Effector memory CD4-positive, alpha-beta T cell (primary cell): ENCODE results near the gene HPX.
"Not testable (repeated sequence)": the region's sequence is repeated elsewhere in the genome, so short reads cannot be mapped to it uniquely, and the experiment has no call there.

Experiments
- DNase-seq, 3 donors: peaks; one replicate each; pipeline ENCODE4 v3.0.0-alpha.2; 2020
- H3K27ac ChIP-seq: 2 replicates; pipeline ENCODE4 v1.7.0; 2013; ENCODE audit warnings: mild to moderate bottlenecking, low read length, moderate library complexity; ENCODE audit not compliant: insufficient read depth, poor library complexity, severe bottlenecking
- H3K27me3 ChIP-seq: replicated peaks from 2 replicates; pipeline ENCODE4 v1.7.0; 2013; ENCODE audit warnings: mild to moderate bottlenecking, low read length; ENCODE audit not compliant: insufficient read depth, control insufficient read depth, poor library complexity, severe bottlenecking
- H3K36me3 ChIP-seq: 2 replicates; pipeline ENCODE4 v1.7.0; 2013; ENCODE audit warnings: mild to moderate bottlenecking, low read length, moderate library complexity; ENCODE audit not compliant: control insufficient read depth, insufficient read depth
- H3K4me1 ChIP-seq: 2 replicates; pipeline ENCODE4 v1.7.0; 2013; ENCODE audit warnings: low read length, mild to moderate bottlenecking; ENCODE audit not compliant: control insufficient read depth, insufficient read depth, poor library complexity, severe bottlenecking
- H3K4me3 ChIP-seq: 2 replicates; pipeline ENCODE4 v1.7.0; 2013; ENCODE audit warnings: low read length, low read depth, mild to moderate bottlenecking; ENCODE audit not compliant: insufficient read depth, poor library complexity, severe bottlenecking
- H3K9me3 ChIP-seq: 2 replicates; pipeline ENCODE4 v1.7.0; 2013; ENCODE audit warnings: mild to moderate bottlenecking, low read length, moderate library complexity; ENCODE audit not compliant: control insufficient read depth

The HPX gene

DNA sequence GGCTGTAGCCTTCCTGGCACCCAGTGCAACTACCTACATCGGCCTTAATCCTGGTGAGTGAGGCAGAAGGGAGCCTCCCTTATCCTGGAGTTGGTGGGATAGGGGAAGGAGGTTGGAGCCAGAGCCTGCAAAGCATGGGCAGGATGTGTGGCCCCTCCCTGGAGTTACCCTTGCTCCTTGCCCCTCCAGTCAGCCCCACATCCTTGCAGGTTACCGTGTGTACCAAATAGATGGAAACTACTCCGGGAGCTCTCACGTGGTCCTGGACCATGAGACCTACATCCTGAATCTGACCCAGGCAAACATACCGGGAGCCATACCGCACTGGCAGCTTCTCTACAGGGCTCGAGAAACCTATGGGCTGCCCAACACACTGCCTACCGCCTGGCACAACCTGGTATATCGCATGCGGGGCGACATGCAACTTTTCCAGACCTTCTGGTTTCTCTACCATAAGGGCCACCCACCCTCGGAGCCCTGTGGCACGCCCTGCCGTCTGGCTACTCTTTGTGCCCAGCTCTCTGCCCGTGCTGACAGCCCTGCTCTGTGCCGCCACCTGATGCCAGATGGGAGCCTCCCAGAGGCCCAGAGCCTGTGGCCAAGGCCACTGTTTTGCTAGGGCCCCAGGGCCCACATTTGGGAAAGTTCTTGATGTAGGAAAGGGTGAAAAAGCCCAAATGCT lies 46.7 kb downstream of the HPX start:
- peaks cover 25% of the 10 kb centered on the region for H3K36me3 ChIP-seq
- peaks cover 29% of the 10 kb centered on the region for H3K4me1 ChIP-seq

DNA sequence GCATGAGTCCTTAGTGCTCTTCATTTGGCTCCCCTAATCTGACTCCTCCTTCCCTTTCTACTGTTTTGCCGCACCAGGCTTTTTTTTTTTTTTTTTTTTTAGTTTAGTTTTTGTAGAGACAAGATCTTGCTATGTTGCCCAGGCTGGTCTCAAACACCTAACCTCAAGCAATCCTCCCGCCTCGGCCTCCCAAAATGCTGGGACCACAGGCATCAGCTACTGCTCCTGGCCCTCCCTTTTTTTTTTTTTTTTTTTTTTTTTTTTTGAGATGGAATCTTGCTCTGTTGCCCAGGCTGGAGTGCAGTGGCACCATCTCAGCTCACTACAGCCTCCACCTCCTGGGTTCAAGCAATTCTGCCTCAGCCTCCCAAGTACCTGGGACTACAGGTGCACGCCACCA lies 48.5 kb downstream of the HPX start:
- not testable (repeated sequence) for H3K27me3 ChIP-seq, H3K4me3 ChIP-seq, H3K9me3 ChIP-seq, DNase-seq
- Histone ChIP-seq H3K4me1 (peaks cover 30% of the 10 kb centered on the region), H3K27ac (peak overlapping the region; percentile 2), H3K36me3 (peaks cover 25% of the 10 kb centered on the region)

More for the DNA sequence above, 46.7 kb downstream of the HPX start:
- no peak overlapping the region for H3K27ac ChIP-seq
- DNase-seq = no peak
- no peak overlapping the region for H3K4me3 ChIP-seq
- H3K27me3 ChIP-seq = no peaks in the 10 kb centered on the region
- H3K9me3 ChIP-seq = no peaks in the 10 kb centered on the region

DNA sequence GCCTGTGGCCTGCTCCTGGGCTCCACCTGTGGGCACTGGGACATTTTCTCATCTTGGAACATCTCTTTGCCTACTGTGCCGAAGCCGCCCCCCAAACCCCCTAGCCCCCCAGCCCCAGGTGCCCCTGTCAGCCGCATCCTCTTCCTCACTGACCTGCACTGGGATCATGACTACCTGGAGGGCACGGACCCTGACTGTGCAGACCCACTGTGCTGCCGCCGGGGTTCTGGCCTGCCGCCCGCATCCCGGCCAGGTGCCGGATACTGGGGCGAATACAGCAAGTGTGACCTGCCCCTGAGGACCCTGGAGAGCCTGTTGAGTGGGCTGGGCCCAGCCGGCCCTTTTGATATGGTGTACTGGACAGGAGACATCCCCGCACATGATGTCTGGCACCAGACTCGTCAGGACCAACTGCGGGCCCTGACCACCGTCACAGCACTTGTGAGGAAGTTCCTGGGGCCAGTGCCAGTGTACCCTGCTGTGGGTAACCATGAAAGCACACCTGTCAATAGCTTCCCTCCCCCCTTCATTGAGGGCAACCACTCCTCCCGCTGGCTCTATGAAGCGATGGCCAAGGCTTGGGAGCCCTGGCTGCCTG lies 49.2 kb downstream of the HPX start:
- H3K36me3 ChIP-seq = peaks cover 20% of the 10 kb centered on the region
- peaks cover 30% of the 10 kb centered on the region for H3K4me1 ChIP-seq
- no peak overlapping the region for H3K4me3 ChIP-seq
- H3K27me3 ChIP-seq = no peaks in the 10 kb centered on the region
- no peak for DNase-seq
- H3K27ac ChIP-seq = peak overlapping the region; percentile 85
- H3K9me3 ChIP-seq = no peaks in the 10 kb centered on the region

DNA sequence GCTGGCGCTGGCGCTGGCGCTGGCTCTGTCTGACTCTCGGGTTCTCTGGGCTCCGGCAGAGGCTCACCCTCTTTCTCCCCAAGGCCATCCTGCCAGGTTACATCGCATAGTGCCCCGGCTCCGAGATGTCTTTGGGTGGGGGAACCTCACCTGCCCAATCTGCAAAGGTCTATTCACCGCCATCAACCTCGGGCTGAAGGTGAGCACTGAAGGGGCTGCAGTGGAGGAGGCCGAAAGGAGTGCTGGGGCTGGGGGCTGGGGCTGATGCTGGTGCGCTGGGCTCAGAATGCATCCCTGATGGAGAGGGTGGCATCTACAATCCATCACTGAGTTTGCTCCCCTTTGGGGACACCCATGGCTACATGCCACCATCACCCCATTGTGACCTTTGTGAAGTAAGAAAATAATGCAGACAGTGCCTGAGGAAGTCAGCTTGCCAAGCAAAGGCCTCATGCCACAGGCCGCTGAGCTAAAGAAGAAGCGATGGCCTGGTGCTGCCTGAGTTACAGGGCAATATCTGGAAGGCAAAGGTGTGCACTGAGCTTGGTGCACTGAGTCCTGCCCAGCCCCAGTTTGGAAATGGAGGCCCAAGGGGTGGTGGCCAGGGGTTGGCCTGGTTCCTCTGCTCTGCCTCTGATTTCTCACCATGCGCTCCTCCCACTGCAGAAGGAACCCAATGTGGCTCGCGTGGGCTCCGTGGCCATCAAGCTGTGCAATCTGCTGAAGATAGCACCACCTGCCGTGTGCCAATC lies 49.9 kb downstream of the HPX start:
- Histone ChIP-seq H3K36me3 (peaks cover 17% of the 10 kb centered on the region), H3K4me1 (peaks cover 30% of the 10 kb centered on the region), H3K4me3 (peak overlapping the region; percentile 74), H3K27ac (peak overlapping the region; percentile 85), H3K27me3 (no peaks in the 10 kb centered on the region), H3K9me3 (no peaks in the 10 kb centered on the region)
- no peak for DNase-seq

DNA sequence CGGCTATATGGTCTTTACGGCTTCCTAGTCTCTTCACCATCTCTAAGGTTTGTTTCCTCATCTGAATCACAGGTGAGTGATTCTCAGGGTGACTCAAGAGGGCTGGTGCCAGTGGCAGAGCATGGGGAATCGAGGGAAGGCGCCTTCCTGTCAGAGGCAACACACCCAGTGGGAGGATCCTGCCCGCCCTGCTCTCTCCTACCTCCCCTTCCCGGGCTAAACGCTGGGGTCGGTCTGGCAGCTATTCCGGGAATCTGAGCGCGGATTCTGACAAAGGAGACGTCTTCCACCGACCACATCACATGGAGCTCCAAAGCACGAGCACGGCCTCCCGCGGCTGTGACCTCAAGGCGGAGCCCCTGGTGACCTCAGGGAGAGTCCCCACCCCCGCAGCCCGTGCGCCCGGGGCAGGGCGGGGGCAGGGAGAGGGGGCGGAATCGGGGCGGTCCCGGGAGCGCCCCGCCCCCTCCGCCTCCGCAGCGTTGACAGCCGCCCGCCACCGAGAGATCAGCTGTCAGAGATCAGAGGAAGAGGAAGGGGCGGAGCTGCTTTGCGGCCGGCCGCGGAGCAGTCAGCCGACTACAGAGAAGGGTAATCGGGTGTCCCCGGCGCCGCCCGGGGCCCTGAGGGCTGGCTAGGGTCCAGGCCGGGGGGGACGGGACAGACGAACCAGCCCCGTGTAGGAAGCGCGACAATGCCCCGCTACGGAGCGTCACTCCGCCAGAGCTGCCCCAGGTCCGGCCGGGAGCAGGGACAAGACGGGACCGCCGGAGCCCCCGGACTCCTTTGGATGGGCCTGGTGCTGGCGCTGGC lies 50.7 kb downstream of the HPX start, which contains the start of gene SMPD1:
Gene SMPD1 (plus strand): TSS at position 570 of the 813 bp plus-strand sequence. CDS start 125 bp downstream, at position 695.
- H3K4me1 ChIP-seq = peaks cover 30% of the 10 kb centered on the region
- H3K9me3 ChIP-seq = no peaks in the 10 kb centered on the region
- H3K4me3 ChIP-seq = peak within 1 kb of the TSS; percentile 74
- peak within 1 kb of the TSS; percentile 85 for H3K27ac ChIP-seq
- peaks cover 9% of the 10 kb centered on the region for H3K36me3 ChIP-seq
- no peaks in the 10 kb centered on the region for H3K27me3 ChIP-seq
- peak; percentile 91 to 94 (median 93) for DNase-seq

DNA sequence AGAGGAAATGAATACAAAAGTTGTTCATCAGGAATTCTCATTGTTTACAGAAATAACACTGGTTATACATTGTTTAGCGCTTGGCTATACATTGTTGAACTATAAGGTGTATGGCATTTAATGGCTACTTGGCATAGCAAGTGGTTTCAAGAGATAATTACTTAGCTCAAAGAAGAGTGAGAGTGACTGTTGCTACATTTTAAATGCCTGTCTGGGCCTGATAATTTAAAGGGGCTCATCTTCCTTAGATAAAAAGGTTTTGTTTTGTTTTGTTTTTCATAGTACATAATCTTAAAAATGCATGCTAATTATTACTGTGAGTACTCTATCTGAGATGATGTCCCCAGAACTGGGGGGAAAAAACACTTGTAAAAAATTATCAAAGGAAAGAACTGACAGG lies 52.0 kb downstream of the HPX start:
- Histone ChIP-seq H3K27ac (peak overlapping the region; percentile 85), H3K4me3 (no peak overlapping the region), H3K4me1 (peaks cover 30% of the 10 kb centered on the region), H3K27me3 (no peaks in the 10 kb centered on the region), H3K36me3 (no peaks in the 10 kb centered on the region), H3K9me3 (no peaks in the 10 kb centered on the region)
- no peak for DNase-seq

DNA sequence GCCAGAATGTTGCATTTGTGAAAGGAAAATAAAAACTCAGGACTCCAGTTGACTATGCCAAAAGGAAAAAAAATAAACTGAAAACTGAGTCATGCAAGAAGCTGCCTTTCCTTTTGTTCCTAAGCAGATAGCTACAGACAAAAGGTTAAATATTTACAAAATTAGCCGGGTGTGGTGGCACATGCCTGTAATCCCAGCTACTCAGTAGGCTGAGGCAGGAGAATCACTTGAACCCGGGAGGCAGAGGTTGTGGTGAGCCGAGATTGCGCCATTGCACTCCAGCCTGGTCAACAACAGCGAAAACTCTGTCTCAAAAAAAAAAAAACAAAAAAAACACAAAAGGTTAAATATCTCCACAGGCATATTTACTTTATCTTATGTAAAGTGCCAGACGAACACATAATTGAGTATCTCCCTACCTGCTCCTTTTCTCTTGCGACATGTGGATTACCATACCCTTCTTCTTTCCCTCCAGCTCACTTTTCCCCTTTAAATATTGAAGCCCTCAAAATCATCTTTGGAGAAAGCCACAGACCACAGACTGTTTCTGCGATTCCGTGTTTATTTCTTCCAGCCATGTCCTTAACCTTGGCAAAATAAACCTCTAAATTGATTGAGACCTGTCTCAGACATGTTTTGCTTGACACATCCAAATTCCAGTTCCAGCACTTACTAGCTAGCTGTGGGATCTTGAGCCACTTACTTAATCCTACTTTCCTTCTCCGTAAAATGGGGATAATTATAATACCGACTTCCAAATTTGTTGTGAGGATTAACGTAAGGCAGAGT lies 52.8 kb downstream of the HPX start:
- H3K4me1 ChIP-seq = peaks cover 28% of the 10 kb centered on the region
- no peak overlapping the region for H3K27ac ChIP-seq
- no peaks in the 10 kb centered on the region for H3K27me3 ChIP-seq
- DNase-seq = no peak
- no peaks in the 10 kb centered on the region for H3K36me3 ChIP-seq
- H3K4me3 ChIP-seq = no peak overlapping the region
- H3K9me3 ChIP-seq = no peaks in the 10 kb centered on the region

DNA sequence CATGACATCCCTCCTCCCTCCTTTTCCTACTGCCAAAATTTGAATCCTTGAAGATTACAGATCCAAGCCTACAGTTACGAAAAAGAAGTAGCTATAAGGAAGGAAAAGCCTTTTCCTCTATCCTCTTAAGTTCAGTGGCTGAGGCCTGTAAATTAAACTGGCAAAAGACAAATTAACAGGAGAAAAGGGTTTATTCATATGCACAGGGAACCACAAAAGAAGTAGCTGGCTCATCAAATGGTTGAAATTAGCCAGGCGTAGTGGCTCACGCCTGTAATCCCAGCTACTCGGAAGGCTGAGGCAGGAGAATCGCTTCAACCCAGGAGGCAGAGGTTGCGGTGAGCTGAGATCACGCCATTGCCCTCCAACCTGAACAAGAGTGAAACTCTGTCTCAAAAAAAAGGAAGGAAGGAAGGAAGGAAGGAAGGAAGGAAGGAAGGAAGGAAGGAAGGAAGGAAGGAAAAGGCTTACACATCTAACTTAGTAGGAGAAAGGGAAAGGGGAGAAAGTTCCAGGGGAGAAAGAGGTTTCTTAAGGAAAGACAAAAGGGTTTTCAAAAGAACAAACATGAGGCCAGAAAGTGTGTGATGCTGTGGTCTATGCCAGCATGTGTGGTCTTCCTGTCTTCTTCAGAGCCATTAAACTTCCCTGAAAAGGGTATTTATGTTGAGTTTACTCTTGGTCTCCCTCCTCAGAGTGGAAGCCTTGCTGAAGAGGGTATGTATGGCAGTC lies 55.6 kb downstream of the HPX start:
- Histone ChIP-seq H3K4me3 (no peak overlapping the region), H3K9me3 (no peaks in the 10 kb centered on the region), H3K4me1 (peaks cover 10% of the 10 kb centered on the region), H3K27ac (no peak overlapping the region), H3K27me3 (no peaks in the 10 kb centered on the region), H3K36me3 (no peaks in the 10 kb centered on the region)
- DNase-seq = no peak
